ENCODE data around the gene UTP14C.
"Not testable (repeated sequence)": the region's sequence is repeated elsewhere in the genome, so short reads cannot be mapped to it uniquely, and the experiment has no call there.

UTP14C gene

GRCh38 chr13:52025475-52026245 lies 1.2 kb downstream of the UTP14C start:
- Histone ChIP-seq H3K27me3 (replicated peaks; ENCODE audit: control insufficient read depth, insufficient read depth, low read length) (no peaks in the 10 kb centered on the region), H3K36me3 (ENCODE audit: control insufficient read depth, insufficient read depth, low read length) (peaks cover 19% of the 10 kb centered on the region), H3K4me3 (replicated peaks; ENCODE audit: low read depth, low read length) (no peak overlapping the region)
- TF ChIP-seq, protein P1, sequence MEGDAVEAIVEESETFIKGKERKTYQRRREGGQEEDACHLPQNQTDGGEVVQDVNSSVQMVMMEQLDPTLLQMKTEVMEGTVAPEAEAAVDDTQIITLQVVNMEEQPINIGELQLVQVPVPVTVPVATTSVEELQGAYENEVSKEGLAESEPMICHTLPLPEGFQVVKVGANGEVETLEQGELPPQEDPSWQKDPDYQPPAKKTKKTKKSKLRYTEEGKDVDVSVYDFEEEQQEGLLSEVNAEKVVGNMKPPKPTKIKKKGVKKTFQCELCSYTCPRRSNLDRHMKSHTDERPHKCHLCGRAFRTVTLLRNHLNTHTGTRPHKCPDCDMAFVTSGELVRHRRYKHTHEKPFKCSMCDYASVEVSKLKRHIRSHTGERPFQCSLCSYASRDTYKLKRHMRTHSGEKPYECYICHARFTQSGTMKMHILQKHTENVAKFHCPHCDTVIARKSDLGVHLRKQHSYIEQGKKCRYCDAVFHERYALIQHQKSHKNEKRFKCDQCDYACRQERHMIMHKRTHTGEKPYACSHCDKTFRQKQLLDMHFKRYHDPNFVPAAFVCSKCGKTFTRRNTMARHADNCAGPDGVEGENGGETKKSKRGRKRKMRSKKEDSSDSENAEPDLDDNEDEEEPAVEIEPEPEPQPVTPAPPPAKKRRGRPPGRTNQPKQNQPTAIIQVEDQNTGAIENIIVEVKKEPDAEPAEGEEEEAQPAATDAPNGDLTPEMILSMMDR (IDR thresholded peaks at IDR 0.05; ENCODE audit: insufficient read depth, low read length, poor library complexity, severe bottlenecking) = no peak
- no peak for DNase-seq (ENCODE audit: extremely low read depth, insufficient read length)

DNA sequence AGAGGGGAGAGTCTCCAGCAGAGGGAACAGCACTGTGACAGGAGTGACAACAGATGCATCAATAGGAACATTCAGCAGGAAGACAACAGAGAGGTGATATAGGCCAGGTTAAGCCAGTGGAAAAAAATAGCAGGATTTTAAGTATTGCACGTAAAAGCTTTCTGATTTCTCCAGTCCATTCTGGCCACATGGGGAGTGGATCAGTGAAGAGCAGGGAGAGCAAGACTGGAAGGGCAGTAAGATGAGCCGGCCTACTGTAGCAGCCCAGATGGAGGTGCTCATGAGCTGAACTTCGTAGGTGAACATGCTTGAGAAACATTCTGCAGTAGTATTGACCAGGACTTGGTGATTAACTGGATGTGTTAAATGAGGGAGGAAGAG lies 1.7 kb downstream of the UTP14C start:
- DNase-seq (ENCODE audit: extremely low read depth, insufficient read length) = no peak
- TF ChIP-seq, protein P1 (IDR thresholded peaks at IDR 0.05; ENCODE audit: insufficient read depth, low read length, poor library complexity, severe bottlenecking) = no peak
- H3K4me3 ChIP-seq (replicated peaks; ENCODE audit: low read depth, low read length) = no peak overlapping the region
- no peaks in the 10 kb centered on the region for H3K27me3 ChIP-seq (replicated peaks; ENCODE audit: control insufficient read depth, insufficient read depth, low read length)
- peaks cover 18% of the 10 kb centered on the region for H3K36me3 ChIP-seq (ENCODE audit: control insufficient read depth, insufficient read depth, low read length)

DNA sequence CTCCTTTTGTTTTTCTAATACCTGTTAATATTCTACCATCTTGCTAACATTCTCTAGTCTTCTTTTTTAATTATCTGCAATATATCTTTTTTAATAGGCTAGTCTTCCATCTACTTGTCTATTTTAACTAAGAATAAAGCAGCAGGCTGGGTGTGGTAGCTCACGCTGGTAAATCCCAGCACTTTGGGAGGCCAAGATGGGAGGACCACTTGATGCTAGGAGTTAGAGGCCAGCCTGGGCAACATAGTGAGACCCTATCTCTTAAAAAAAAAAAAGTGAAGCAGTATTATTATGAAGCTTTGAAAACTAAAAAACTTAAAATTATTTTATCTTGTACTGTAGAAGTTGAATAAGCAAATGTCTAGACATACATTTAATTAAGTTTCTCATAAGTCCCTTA lies 3.3 kb downstream of the UTP14C start:
- no peak for DNase-seq (ENCODE audit: extremely low read depth, insufficient read length)
- Histone ChIP-seq H3K36me3 (ENCODE audit: control insufficient read depth, insufficient read depth, low read length) (peaks cover 16% of the 10 kb centered on the region), H3K4me3 (replicated peaks; ENCODE audit: low read depth, low read length) (no peak overlapping the region), H3K27me3 (replicated peaks; ENCODE audit: control insufficient read depth, insufficient read depth, low read length) (no peaks in the 10 kb centered on the region)
- TF ChIP-seq, protein P1 (IDR thresholded peaks at IDR 0.05; ENCODE audit: insufficient read depth, low read length, poor library complexity, severe bottlenecking) = no peak

- H3K4me3 ChIP-seq (replicated peaks; ENCODE audit: low read depth, low read length) = no peak overlapping the region
- peaks cover 11% of the 10 kb centered on the region for H3K36me3 ChIP-seq (ENCODE audit: control insufficient read depth, insufficient read depth, low read length)
- H3K27me3 ChIP-seq (replicated peaks; ENCODE audit: control insufficient read depth, insufficient read depth, low read length) = no peaks in the 10 kb centered on the region
- TF ChIP-seq, protein P1 (IDR thresholded peaks at IDR 0.05; ENCODE audit: insufficient read depth, low read length, poor library complexity, severe bottlenecking) = no peak
- DNase-seq (ENCODE audit: extremely low read depth, insufficient read length) = no peak
Observed at GRCh38 chr13:52029569-52029968, 5.1 kb downstream of the UTP14C start.

- not testable (repeated sequence) for DNase-seq (ENCODE audit: extremely low read depth, insufficient read length); H3K27me3 ChIP-seq (replicated peaks; ENCODE audit: control insufficient read depth, insufficient read depth, low read length); H3K36me3 ChIP-seq (ENCODE audit: control insufficient read depth, insufficient read depth, low read length); H3K4me3 ChIP-seq (replicated peaks; ENCODE audit: low read depth, low read length)
Observed at GRCh38 chr13:52030401-52030800, 5.9 kb downstream of the UTP14C start.

DNA sequence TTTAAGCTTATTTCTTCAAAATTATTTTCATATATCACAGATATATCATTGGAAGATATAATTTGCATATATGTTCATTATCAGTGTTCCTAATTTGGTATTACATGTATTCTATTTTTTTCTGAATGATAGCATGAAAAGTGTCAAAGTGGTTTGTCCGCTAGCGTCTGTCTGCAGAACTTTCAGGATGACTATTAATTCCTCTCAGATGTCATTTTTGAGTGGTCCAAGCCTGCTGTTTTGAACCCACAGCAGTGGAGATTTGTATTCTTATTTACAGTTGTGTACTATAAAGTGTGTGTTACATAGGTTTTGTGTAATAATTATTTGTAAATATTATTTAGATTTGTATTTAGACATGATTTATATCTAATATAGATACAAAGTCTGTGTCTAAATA lies 8.5 kb downstream of the UTP14C start:
- TF ChIP-seq, protein P1 (IDR thresholded peaks at IDR 0.05; ENCODE audit: insufficient read depth, low read length, poor library complexity, severe bottlenecking) = no peak
- no peaks in the 10 kb centered on the region for H3K27me3 ChIP-seq (replicated peaks; ENCODE audit: control insufficient read depth, insufficient read depth, low read length)
- peaks cover 4% of the 10 kb centered on the region for H3K36me3 ChIP-seq (ENCODE audit: control insufficient read depth, insufficient read depth, low read length)
- H3K4me3 ChIP-seq (replicated peaks; ENCODE audit: low read depth, low read length) = no peak overlapping the region
- DNase-seq (ENCODE audit: extremely low read depth, insufficient read length) = no peak
